ENCODE data around the gene MUC5B.
A peak's percentile ranks its signal among the peaks of the same experiment; 100 is the strongest.

The MUC5B gene

DNA sequence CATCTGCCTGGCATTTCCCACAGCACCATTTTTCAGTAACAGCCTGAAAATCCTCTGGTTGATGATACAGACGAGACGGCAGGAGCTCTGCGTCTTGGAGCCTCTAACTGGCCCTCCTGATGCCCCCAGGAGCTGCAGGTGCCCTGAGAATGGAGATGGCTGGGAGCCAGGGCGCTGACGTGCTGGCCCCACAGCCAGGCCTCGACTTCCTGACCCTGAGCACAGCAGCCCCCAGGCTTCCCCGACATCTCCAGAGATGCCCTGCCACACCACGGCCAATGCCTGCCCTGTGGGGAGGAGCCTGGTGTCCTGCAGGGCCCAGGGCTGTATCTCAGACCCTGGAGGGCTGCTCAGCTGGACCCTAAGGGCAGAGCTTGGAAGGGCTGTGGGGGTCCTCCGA is 65.1 kb downstream of the MUC5B start:
- Histone ChIP-seq H3K4me1 (no peaks in the 10 kb centered on the region), H3K79me2 (peaks cover 11% of the 10 kb centered on the region), H3K36me3 (ENCODE audit: control insufficient read depth, insufficient read depth, low read length) (no peaks in the 10 kb centered on the region), H3K9me3 (ENCODE audit: control insufficient read depth, low read length) (no peaks in the 10 kb centered on the region), H3K27ac (no peak overlapping the region), H3K9ac (no peak overlapping the region), H2AFZ (no peak overlapping the region), H3K27me3 (ENCODE audit: control insufficient read depth, insufficient read depth, low read length) (no peaks in the 10 kb centered on the region), H3K4me2 (ENCODE audit: low read length) (no peak overlapping the region), H3K4me3 (ENCODE audit: low read depth, low read length) (no peak overlapping the region)
- TF ChIP-seq, protein P1, sequence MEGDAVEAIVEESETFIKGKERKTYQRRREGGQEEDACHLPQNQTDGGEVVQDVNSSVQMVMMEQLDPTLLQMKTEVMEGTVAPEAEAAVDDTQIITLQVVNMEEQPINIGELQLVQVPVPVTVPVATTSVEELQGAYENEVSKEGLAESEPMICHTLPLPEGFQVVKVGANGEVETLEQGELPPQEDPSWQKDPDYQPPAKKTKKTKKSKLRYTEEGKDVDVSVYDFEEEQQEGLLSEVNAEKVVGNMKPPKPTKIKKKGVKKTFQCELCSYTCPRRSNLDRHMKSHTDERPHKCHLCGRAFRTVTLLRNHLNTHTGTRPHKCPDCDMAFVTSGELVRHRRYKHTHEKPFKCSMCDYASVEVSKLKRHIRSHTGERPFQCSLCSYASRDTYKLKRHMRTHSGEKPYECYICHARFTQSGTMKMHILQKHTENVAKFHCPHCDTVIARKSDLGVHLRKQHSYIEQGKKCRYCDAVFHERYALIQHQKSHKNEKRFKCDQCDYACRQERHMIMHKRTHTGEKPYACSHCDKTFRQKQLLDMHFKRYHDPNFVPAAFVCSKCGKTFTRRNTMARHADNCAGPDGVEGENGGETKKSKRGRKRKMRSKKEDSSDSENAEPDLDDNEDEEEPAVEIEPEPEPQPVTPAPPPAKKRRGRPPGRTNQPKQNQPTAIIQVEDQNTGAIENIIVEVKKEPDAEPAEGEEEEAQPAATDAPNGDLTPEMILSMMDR (IDR thresholded peaks at IDR 0.05), result no peak

DNA sequence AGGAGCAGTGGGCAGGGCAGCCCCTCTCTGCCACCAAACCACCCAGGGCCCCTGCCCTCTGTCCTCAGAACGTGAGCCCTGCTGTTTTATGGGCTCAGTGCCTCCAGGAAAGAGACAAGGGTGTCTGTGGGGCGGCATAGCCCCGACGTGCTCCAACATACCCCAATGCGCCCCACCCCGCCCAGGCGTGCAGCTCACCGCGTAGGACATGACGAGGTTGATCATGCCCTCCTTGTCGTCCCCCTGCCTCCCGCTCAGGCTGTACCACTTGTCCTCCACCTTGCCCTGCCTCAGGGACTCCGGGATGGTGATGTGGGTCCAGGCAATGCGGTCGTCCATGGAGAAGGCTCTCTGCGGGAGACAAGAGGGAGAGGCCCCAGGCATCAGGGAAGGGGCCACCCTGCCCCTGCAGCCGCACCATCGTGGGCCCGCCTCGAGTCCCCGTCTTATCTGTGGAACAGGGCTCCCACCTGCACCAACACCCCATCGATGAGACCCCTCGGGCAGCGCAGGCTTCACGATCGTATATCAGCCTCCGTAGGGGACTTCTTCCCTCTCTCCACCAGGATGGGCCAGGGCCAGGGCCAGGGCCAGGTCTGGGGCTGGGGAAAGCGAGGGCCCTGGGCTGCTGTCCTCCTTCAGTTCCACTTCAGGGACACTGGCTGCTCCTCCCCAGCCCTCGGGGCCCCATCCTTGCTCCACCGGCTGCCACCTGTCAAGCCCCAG is 65.7 kb downstream of the MUC5B start:
- H3K4me1 ChIP-seq, result no peaks in the 10 kb centered on the region
- H3K79me2 ChIP-seq, result peaks cover 14% of the 10 kb centered on the region
- H3K9me3 ChIP-seq (ENCODE audit: control insufficient read depth, low read length), result no peaks in the 10 kb centered on the region
- no peaks in the 10 kb centered on the region for H3K27me3 ChIP-seq (ENCODE audit: control insufficient read depth, insufficient read depth, low read length)
- H2AFZ ChIP-seq, result no peak overlapping the region
- no peak overlapping the region for H3K4me2 ChIP-seq (ENCODE audit: low read length)
- no peak overlapping the region for H3K27ac ChIP-seq
- H3K4me3 ChIP-seq (ENCODE audit: low read depth, low read length), result no peak overlapping the region
- H3K9ac ChIP-seq, result no peak overlapping the region
- TF ChIP-seq, protein P1 (IDR thresholded peaks at IDR 0.05), result no peak
- no peaks in the 10 kb centered on the region for H3K36me3 ChIP-seq (ENCODE audit: control insufficient read depth, insufficient read depth, low read length)

DNA sequence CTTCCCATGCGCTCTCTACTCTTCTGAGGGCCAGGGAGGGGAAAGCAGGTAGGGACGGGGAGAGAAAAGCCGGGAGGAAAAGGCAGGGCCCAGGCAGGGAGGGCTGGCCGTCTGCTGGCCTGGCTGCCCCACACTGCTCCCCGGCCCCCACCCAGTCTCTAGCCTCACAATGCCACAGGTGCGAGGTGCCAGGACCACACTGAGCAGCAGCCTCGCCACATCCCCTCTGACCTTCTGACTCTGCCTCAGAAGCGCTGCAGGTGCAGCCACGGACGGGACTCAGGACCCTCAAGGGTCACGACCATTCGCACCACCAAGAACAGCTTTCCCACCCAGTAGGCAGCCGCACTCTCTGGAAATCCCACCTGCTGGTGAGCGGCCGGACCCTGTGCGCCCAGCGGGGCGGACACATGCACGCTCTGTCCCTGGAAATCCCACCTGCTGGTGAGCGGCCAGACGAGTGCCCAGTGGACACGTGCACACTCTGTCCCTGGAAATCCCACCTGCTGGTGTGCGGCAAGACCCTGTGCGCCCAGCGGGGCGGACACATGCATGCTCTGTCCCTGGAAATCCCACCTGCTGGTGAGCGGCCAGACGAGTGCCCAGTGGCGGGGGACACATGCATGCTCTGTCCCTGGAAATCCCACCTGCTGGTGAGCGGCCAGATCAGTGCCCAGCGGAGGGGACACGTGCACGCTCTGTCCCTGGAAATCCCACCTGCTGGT is 66.5 kb downstream of the MUC5B start:
- Histone ChIP-seq H3K36me3 (ENCODE audit: control insufficient read depth, insufficient read depth, low read length) (no peaks in the 10 kb centered on the region), H3K9me3 (ENCODE audit: control insufficient read depth, low read length) (no peaks in the 10 kb centered on the region), H3K9ac (no peak overlapping the region), H3K27ac (no peak overlapping the region), H2AFZ (no peak overlapping the region), H3K79me2 (peaks cover 14% of the 10 kb centered on the region), H3K4me2 (ENCODE audit: low read length) (peak overlapping the region; percentile 22), H3K4me3 (ENCODE audit: low read depth, low read length) (no peak overlapping the region), H3K27me3 (ENCODE audit: control insufficient read depth, insufficient read depth, low read length) (no peaks in the 10 kb centered on the region), H3K4me1 (no peaks in the 10 kb centered on the region)
- TF ChIP-seq, protein P1 (IDR thresholded peaks at IDR 0.05), result no peak

DNA sequence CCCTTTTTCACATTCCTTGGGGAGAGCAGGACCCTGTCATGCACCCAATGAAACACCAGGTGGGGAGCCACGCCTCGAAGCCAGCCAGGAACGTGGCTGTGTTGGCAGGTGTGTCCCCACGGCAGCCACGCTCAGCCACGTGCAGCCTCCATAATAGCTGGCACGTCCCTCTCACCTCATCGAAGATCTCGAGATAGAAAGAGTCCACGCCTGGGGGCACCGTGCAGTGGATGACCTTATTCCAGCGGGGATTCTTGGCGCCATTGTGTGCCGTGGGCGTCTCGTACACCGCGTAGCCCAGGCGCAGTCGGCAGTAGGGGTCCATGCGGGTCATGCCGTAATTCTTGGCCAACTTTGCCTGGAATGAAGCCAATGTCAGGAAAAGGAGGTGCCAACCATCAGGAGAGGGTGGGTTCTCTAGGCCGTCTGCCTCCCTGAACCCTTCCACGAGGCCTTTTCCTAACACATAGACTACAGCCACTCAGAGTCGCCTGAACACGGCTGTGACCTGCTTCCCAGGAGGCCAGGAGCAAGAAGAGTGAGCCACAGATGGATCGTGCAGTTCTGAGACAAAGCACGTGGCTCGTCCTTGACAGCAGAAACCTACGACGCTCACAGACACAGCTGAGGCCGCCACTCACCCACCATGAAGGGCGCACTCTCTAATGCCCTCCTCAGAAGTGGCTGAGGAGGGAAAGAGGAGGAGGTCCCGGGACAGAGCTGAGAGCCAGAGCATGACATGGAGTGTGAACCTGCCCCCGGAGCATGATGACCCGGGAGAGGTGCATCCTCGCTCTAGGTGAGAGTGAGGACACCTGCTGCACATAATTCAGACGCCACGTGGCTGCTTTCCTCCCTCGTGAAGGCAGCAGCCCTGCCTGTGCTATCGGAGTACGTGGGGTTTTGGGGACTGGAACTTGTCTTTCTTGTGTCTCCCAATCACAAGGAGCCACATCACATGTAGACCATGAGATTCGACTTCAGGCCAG is 67.5 kb downstream of the MUC5B start:
- Histone ChIP-seq H3K4me1 (no peaks in the 10 kb centered on the region), H3K27me3 (ENCODE audit: control insufficient read depth, insufficient read depth, low read length) (no peaks in the 10 kb centered on the region), H3K4me3 (ENCODE audit: low read depth, low read length) (no peak overlapping the region), H3K9ac (no peak overlapping the region), H2AFZ (no peak overlapping the region), H3K27ac (no peak overlapping the region), H3K4me2 (ENCODE audit: low read length) (no peak overlapping the region), H3K36me3 (ENCODE audit: control insufficient read depth, insufficient read depth, low read length) (no peaks in the 10 kb centered on the region), H3K79me2 (peaks cover 17% of the 10 kb centered on the region), H3K9me3 (ENCODE audit: control insufficient read depth, low read length) (no peaks in the 10 kb centered on the region)
- TF ChIP-seq, protein P1 (IDR thresholded peaks at IDR 0.05), result no peak
